H9 (cell line): ENCODE measurements around the gene BRF1. TPM values are rescaled to one million over a fixed set of nuclear protein-coding genes. Genes with fewer than 3 reads are reported as not detected.
A peak's percentile ranks its signal among the peaks of the same experiment; 100 is the strongest.

Experiments used
- DNase-seq: peaks from one replicate; pipeline ENCODE4 v3.0.0-alpha.2; 2017
- H2AFZ ChIP-seq: one replicate; pipeline ENCODE4 v1.6.1; 2013; ENCODE audit warnings: mild to moderate bottlenecking, low read length, control low read depth, moderate library complexity
- H2AK5ac ChIP-seq: 2 replicates; pipeline ENCODE4 v1.6.1; 2013; ENCODE audit warnings: low read length, control low read depth, mixed read lengths; ENCODE audit not compliant: insufficient read length
- H2BK120ac ChIP-seq: one replicate; pipeline ENCODE4 v1.6.1; 2013; ENCODE audit warnings: low read depth, mild to moderate bottlenecking, low read length, control low read depth, inconsistent platforms; ENCODE audit not compliant: poor library complexity, severe bottlenecking
- H2BK12ac ChIP-seq: 2 replicates; pipeline ENCODE4 v1.6.1; 2013; ENCODE audit warnings: low read length, control low read depth, mixed read lengths, low read depth; ENCODE audit not compliant: insufficient read length
- H2BK15ac ChIP-seq: 2 replicates; pipeline ENCODE4 v1.6.1; 2013; ENCODE audit warnings: low read depth, low read length, control low read depth
- H2BK20ac ChIP-seq: one replicate; pipeline ENCODE4 v1.6.1; 2013; ENCODE audit warnings: low read depth, mild to moderate bottlenecking, low read length, control low read depth, inconsistent platforms; ENCODE audit not compliant: poor library complexity, severe bottlenecking
- H2BK5ac ChIP-seq: 2 replicates; pipeline ENCODE4 v1.6.1; 2013; ENCODE audit warnings: low read length, control low read depth, mixed read lengths; ENCODE audit not compliant: insufficient read length
- H3K14ac ChIP-seq: 2 replicates; pipeline ENCODE4 v1.6.1; 2013; ENCODE audit warnings: low read length, control low read depth; ENCODE audit not compliant: insufficient read depth
- H3K18ac ChIP-seq: 2 replicates; pipeline ENCODE4 v1.6.1; 2013; ENCODE audit warnings: low read depth, mild to moderate bottlenecking, mixed read lengths, low read length, control low read depth; ENCODE audit not compliant: insufficient read length
- H3K23ac ChIP-seq: 2 replicates; pipeline ENCODE4 v1.6.1; 2013; ENCODE audit warnings: low read length, control low read depth, mixed read lengths, low read depth; ENCODE audit not compliant: insufficient read length
- H3K23me2 ChIP-seq: 2 replicates; pipeline ENCODE4 v1.6.1; 2013; ENCODE audit warnings: low read depth, mild to moderate bottlenecking, mixed read lengths, low read length, control low read depth; ENCODE audit not compliant: insufficient read length, poor library complexity, severe bottlenecking
- H3K27ac ChIP-seq: 2 replicates; pipeline ENCODE4 v1.5.1; 2013; ENCODE audit warnings: low read length, control low read depth, mixed read lengths, low read depth; ENCODE audit not compliant: insufficient read length
- H3K27me3 ChIP-seq: 2 replicates; pipeline ENCODE4 v1.6.1; 2013; ENCODE audit warnings: low read length, control low read depth, inconsistent platforms; ENCODE audit not compliant: insufficient read depth
- H3K4ac ChIP-seq: 2 replicates; pipeline ENCODE4 v1.6.1; 2013; ENCODE audit warnings: low read depth, mild to moderate bottlenecking, control low read depth, inconsistent platforms, low read length, moderate library complexity
- H3K4me1 ChIP-seq: 2 replicates; pipeline ENCODE4 v1.6.1; 2013; ENCODE audit warnings: low read length, control low read depth, inconsistent platforms; ENCODE audit not compliant: insufficient read depth
- H3K4me2 ChIP-seq: 2 replicates; pipeline ENCODE4 v1.6.1; 2013; ENCODE audit warnings: low read length, control low read depth, mixed read lengths; ENCODE audit not compliant: insufficient read length, insufficient read depth
- H3K56ac ChIP-seq: 2 replicates; pipeline ENCODE4 v1.6.1; 2013; ENCODE audit warnings: low read depth, mild to moderate bottlenecking, mixed read lengths, low read length, control low read depth; ENCODE audit not compliant: insufficient read length
- H3K79me1 ChIP-seq: 2 replicates; pipeline ENCODE4 v1.6.1; 2013; ENCODE audit warnings: low read depth, mild to moderate bottlenecking, moderate library complexity, low read length, control low read depth, inconsistent platforms; ENCODE audit not compliant: insufficient read depth, poor library complexity, severe bottlenecking
- H3K79me2 ChIP-seq: 2 replicates; pipeline ENCODE4 v1.6.1; 2013; ENCODE audit warnings: low read length, control low read depth, inconsistent platforms; ENCODE audit not compliant: insufficient read depth
- H3K9ac ChIP-seq: 2 replicates; pipeline ENCODE4 v1.6.1; 2013; ENCODE audit warnings: low read length, control low read depth, mixed read lengths; ENCODE audit not compliant: insufficient read length; ENCODE audit errors: extremely low read depth
- H3K9me3 ChIP-seq: one replicate; pipeline ENCODE4 v1.6.1; 2013; ENCODE audit warnings: low read depth, low read length, inconsistent platforms; ENCODE audit not compliant: control insufficient read depth
- H3T11ph ChIP-seq: one replicate; pipeline ENCODE4 v1.6.1; 2013; ENCODE audit warnings: mild to moderate bottlenecking, low read length, control low read depth, inconsistent platforms
- H4K20me1 ChIP-seq: one replicate; pipeline ENCODE4 v1.6.1; 2013; ENCODE audit not compliant: control insufficient read depth, insufficient read length, insufficient read depth
- H4K5ac ChIP-seq: 2 replicates; pipeline ENCODE4 v1.6.1; 2013; ENCODE audit warnings: low read depth, mild to moderate bottlenecking, mixed read lengths, low read length, control low read depth; ENCODE audit not compliant: insufficient read length
- H4K8ac ChIP-seq: replicated peaks from 2 replicates; pipeline ENCODE4 v1.6.1; 2013; ENCODE audit warnings: low read length, control low read depth, mixed read lengths, low read depth; ENCODE audit not compliant: insufficient read length
- H4K91ac ChIP-seq: 2 replicates; pipeline ENCODE4 v1.6.1; 2013; ENCODE audit warnings: low read depth, mild to moderate bottlenecking, moderate library complexity, mixed read lengths, low read length, control low read depth; ENCODE audit not compliant: insufficient read length
- H3K27ac Mint-ChIP-seq, 3 experiments: 2 replicates in 2 of 3; 3 replicates in 1 of 3; pipeline ENCODE4 v1.8.0; 2020 to 2021; ENCODE audit warnings: mixed read lengths in 3 of 3, mild to moderate bottlenecking in 1 of 3, moderate library complexity in 1 of 3
- H3K27me3 Mint-ChIP-seq: 2 replicates; pipeline ENCODE4 v1.8.0; 2021; ENCODE audit warnings: low read depth, mild to moderate bottlenecking, moderate library complexity, mixed read lengths
- H3K36me3 Mint-ChIP-seq, 3 experiments: 2 replicates in 2 of 3; 3 replicates in 1 of 3; pipeline ENCODE4 v1.8.0; 2020 to 2021; ENCODE audit warnings: low read depth in 3 of 3, mixed read lengths in 3 of 3; ENCODE audit not compliant: insufficient read depth in 1 of 3
- H3K4me1 Mint-ChIP-seq, 2 experiments: 2 replicates each; pipeline ENCODE4 v1.8.0; 2020; ENCODE audit warnings: mixed read lengths in 2 of 2
- H3K4me3 Mint-ChIP-seq, 2 experiments: 2 replicates in 1 of 2; 3 replicates in 1 of 2; pipeline ENCODE4 v1.8.0; 2020 to 2021; ENCODE audit warnings: mild to moderate bottlenecking in 2 of 2, mixed read lengths in 2 of 2, moderate library complexity in 1 of 2
- H3K9me3 Mint-ChIP-seq, 2 experiments: 2 replicates in 1 of 2; 3 replicates in 1 of 2; pipeline ENCODE4 v1.8.0; 2020; ENCODE audit warnings: mild to moderate bottlenecking in 2 of 2, mixed read lengths in 2 of 2, moderate library complexity in 1 of 2
- WGBS: extraction: QIAGEN DNeasy Blood & Tissue Kit; methylation state at CpG from one replicate; pipeline ENCODE4 v1.1.7; 2013; ENCODE audit warnings: missing lambda C conversion rate, low lambda C conversion rate, mixed read lengths; ENCODE audit not compliant: insufficient read length; ENCODE audit errors: extremely low coverage; 5-methylcytosine and 5-hydroxymethylcytosine counted together
- total RNA-seq: library from RNA; stranded (reverse); gene quantifications from 2 replicates; pipeline ENCODE4 v1.2.1, GENCODE V29; 2021
- TF ChIP-seq, protein P1 (sequence below): fragments of 200-600 bp; sonication (generic); conservative IDR thresholded peaks from 3 replicates; pipeline ENCODE4 v1.8.0; 2021; ENCODE audit warnings: antibody characterized with exemption, mild to moderate bottlenecking

Gene BRF1
- total RNA-seq, 1 experiment from 2014 or later: 28.3 TPM

DNA sequence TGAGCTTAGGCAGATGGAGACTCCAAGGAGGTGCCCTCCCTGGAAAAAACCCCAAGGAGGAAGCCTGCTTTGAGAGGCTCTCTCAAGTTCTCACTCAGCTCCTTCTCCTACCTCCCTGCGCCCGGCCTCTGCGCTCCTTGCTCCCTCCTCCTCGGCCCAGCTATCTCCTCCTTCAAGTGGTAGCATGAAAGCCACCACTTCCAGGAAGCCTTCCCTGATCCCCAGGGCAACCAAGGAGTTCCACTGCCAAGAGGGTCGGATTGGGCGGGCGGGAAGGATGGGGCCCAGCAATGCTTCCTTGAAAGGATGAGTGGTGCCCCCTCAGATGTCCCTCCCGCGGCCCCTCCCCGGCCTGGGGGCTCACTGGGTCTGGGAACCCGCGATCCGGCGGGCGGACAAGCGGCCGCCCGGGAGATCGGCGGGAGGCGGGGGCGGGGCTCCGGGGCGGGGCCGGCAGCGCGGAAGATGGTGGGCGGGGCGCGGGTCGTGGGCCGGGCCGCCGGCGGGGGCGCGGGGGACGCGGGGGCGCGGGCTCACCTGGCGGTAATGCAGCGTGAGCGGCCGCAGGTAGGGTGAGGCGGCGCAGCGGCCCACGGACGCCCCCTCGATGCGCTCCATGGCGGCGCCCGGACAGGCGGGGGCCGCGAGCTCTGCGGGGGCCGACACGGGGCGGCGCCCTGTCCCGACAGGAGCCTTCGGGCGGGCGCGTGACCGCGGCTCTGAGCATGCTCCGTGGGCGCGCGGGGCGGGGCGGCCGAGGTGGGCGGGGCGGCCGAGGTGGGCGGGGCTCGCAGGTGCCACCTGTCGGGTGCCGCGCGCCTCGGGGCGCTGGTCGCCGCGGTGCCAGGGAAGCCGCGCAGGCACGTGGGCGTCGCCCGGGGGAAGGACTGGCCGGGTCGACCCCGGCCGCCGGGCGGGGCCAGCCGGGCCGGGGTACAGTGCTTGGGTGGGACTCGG, 119.9 kb downstream of the BRF1 start, which contains the start of gene NUDT14:
Gene NUDT14 (minus strand): TSS at position 721 of the 957 bp plus-strand sequence. CDS start 103 bp downstream, at position 618.
- Histone ChIP-seq H2AK5ac (no peak within 1 kb of the TSS), H3K14ac (no peak within 1 kb of the TSS; the same call in 1 of the 2 replicates), H3K56ac (no peak within 1 kb of the TSS), H3K4me2 (peak within 1 kb of the TSS; percentile 46), H2BK20ac (no peak within 1 kb of the TSS), H2AFZ (no peak within 1 kb of the TSS), H4K20me1 (no peaks in the 10 kb centered on the region), H3K9me3 (no peaks in the 10 kb centered on the region), H4K8ac (no peak within 1 kb of the TSS), H2BK15ac (no peak within 1 kb of the TSS), H3K23me2 (peaks cover 2% of the 10 kb centered on the region), H3K79me1 (no peaks in the 10 kb centered on the region), H3K79me2 (no peaks in the 10 kb centered on the region), H3K27me3 (no peaks in the 10 kb centered on the region; the same call in 1 of the 2 replicates), H2BK120ac (no peak within 1 kb of the TSS), H3K9ac (peak within 1 kb of the TSS; percentile 10), H3T11ph (no peak within 1 kb of the TSS), H3K4me1 (no peaks in the 10 kb centered on the region), H3K27ac (no peak within 1 kb of the TSS), H3K4ac (no peak within 1 kb of the TSS), H2BK5ac (no peak within 1 kb of the TSS), H3K23ac (no peak within 1 kb of the TSS), H4K5ac (no peak within 1 kb of the TSS), H3K18ac (no peak within 1 kb of the TSS), H4K91ac (no peak within 1 kb of the TSS), H2BK12ac (no peak within 1 kb of the TSS)
- Mint-ChIP-seq H3K9me3 (no peaks in the 10 kb centered on the region), H3K36me3 (no peaks in the 10 kb centered on the region), H3K4me1 (peaks cover 4 to 17% of the 10 kb centered on the region in 2 experiments; a peak in 3 of 4 replicates), H3K27me3 (peaks cover 40% of the 10 kb centered on the region), H3K27ac (no peak within 1 kb of the TSS), H3K4me3 (peak within 1 kb of the TSS; percentile 66 to 84)
- TF ChIP-seq, protein P1, sequence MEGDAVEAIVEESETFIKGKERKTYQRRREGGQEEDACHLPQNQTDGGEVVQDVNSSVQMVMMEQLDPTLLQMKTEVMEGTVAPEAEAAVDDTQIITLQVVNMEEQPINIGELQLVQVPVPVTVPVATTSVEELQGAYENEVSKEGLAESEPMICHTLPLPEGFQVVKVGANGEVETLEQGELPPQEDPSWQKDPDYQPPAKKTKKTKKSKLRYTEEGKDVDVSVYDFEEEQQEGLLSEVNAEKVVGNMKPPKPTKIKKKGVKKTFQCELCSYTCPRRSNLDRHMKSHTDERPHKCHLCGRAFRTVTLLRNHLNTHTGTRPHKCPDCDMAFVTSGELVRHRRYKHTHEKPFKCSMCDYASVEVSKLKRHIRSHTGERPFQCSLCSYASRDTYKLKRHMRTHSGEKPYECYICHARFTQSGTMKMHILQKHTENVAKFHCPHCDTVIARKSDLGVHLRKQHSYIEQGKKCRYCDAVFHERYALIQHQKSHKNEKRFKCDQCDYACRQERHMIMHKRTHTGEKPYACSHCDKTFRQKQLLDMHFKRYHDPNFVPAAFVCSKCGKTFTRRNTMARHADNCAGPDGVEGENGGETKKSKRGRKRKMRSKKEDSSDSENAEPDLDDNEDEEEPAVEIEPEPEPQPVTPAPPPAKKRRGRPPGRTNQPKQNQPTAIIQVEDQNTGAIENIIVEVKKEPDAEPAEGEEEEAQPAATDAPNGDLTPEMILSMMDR: no peak
- peak; percentile 83 for DNase-seq
- WGBS: no CpG with 5 or more reads among the region's 106 CpGs
